GM12878 (cell line): ENCODE data around the gene TOMM20. TPM values are rescaled to one million over a fixed set of nuclear protein-coding genes. Genes with fewer than 3 reads are reported as not detected.

Source experiments
- ATAC-seq: fragments of 200-7000 bp; cut with Tn5 transposase; 3 replicates; pipeline ENCODE4 v1.9.1; 2020; ENCODE audit warnings: mild to moderate bottlenecking, moderate library complexity
- BruUV-seq: library from RNA; stranded (reverse); fragments of 400-500 nt; replicated peaks from 2 replicates; lab custom pipeline; 2021; lab: Mats Ljungman, UMichigan
- CTCF ChIA-PET: fragments of 300-600 bp; sonication (Branson Sonifier 250); formaldehyde crosslinking; extraction: SDS; loops from one replicate; lab custom pipeline; 2021; ENCODE audit warnings: inconsistent platforms; lab: Yijun Ruan, JAX
- POLR2A ChIA-PET: fragments of 350-600 bp; formaldehyde crosslinking; extraction: SDS; loops from one replicate; lab custom pipeline; 2021; ENCODE audit warnings: inconsistent platforms; lab: Charles Lee
- RAD21 ChIA-PET: fragments of 300-600 bp; sonication (Branson Sonifier 250); formaldehyde crosslinking; loops from one replicate; lab custom pipeline; 2023; ENCODE audit warnings: antibody characterized with exemption; ENCODE audit not compliant: unreplicated experiment; lab: Charles Lee
- SMC1A ChIA-PET: fragments of 300-600 bp; sonication (Branson Sonifier 250); formaldehyde crosslinking; loops from one replicate; lab custom pipeline; 2023; ENCODE audit not compliant: unreplicated experiment, uncharacterized antibody; lab: Charles Lee
- DNase-seq: peaks from one replicate; pipeline ENCODE4 v3.0.0-alpha.2; 2011; ENCODE audit warnings: low read depth, low spot score
- FAIRE-seq: peaks from 3 replicates; lab custom pipeline; 2011; peaks lifted over from hg19 to GRCh38; lab: Jason Lieb, UNC
- H2AFZ ChIP-seq: 2 replicates; pipeline ENCODE4 v1.6.0; 2011; ENCODE audit warnings: low read depth, low read length, control low read depth; ENCODE audit not compliant: control insufficient read depth
- H3K27ac ChIP-seq: 2 replicates; pipeline ENCODE4 v1.5.1; 2011; ENCODE audit warnings: control low read depth; ENCODE audit not compliant: control insufficient read depth, insufficient read depth
- H3K27me3 ChIP-seq, 2 experiments: replicated peaks in 1 of 2; 2 replicates each; pipeline versions ENCODE4 v1.6.0 to v1.6.1; 2011; ENCODE audit warnings: low read length in 1 of 2; ENCODE audit not compliant: control insufficient read depth in 2 of 2, insufficient read depth in 2 of 2
- H3K36me3 ChIP-seq, 2 experiments: 2 replicates each; pipeline ENCODE4 v1.5.1; 2011; ENCODE audit warnings: low read length in 1 of 2; ENCODE audit not compliant: control insufficient read depth in 2 of 2, insufficient read depth in 2 of 2
- H3K4me1 ChIP-seq: 2 replicates; pipeline ENCODE4 v1.6.1; 2011; ENCODE audit warnings: mild to moderate bottlenecking, low read length, moderate library complexity, mixed read lengths; ENCODE audit not compliant: control insufficient read depth, insufficient read depth
- H3K4me2 ChIP-seq: 2 replicates; pipeline ENCODE4 v1.6.0; 2011; ENCODE audit warnings: control low read depth; ENCODE audit not compliant: control insufficient read depth, insufficient read depth
- H3K4me3 ChIP-seq: fragments of 200-600 bp; sonication (generic); 2 replicates; pipeline ENCODE4 v1.5.1; 2016
- H3K79me2 ChIP-seq: 2 replicates; pipeline ENCODE4 v1.6.0; 2011; ENCODE audit warnings: low read length; ENCODE audit not compliant: control insufficient read depth, insufficient read depth
- H3K9ac ChIP-seq: 2 replicates; pipeline ENCODE4 v1.8.0; 2011; ENCODE audit warnings: low read length, control low read depth, mixed read lengths; ENCODE audit not compliant: control insufficient read depth, insufficient read depth
- H3K9me3 ChIP-seq: replicated peaks from 3 replicates; pipeline ENCODE4 v1.5.1; 2011; ENCODE audit warnings: mild to moderate bottlenecking, low read length; ENCODE audit not compliant: control insufficient read depth, insufficient read depth
- H4K20me1 ChIP-seq: 2 replicates; pipeline ENCODE4 v1.6.0; 2011; ENCODE audit not compliant: control insufficient read depth, insufficient read depth
- BACH1 ChIP-seq: fragments of 450-650 bp; IDR thresholded peaks from 2 replicates; pipeline ENCODE4 v1.6.1; 2017; ENCODE audit warnings: mild to moderate bottlenecking, borderline replicate concordance
- BCL3 ChIP-seq: IDR thresholded peaks from 2 replicates; pipeline ENCODE4 v1.6.1; 2011; ENCODE audit warnings: borderline replicate concordance, low read depth, mild to moderate bottlenecking, moderate library complexity, low read length; ENCODE audit not compliant: insufficient read depth, poor library complexity, severe bottlenecking
- CBFB ChIP-seq: IDR thresholded peaks from 2 replicates; pipeline ENCODE4 v1.6.1; 2016; ENCODE audit warnings: antibody characterized with exemption, low read depth
- CBX5 ChIP-seq: sonication (generic); IDR thresholded peaks from 2 replicates; pipeline ENCODE4 v1.6.1; 2016; ENCODE audit warnings: low read depth, moderate library complexity, mild to moderate bottlenecking, inconsistent platforms
- E2F8 ChIP-seq: fragments of 450-650 bp; IDR thresholded peaks from 2 replicates; pipeline ENCODE4 v1.6.1; 2018; ENCODE audit warnings: mild to moderate bottlenecking, low read depth, moderate library complexity; ENCODE audit not compliant: partially characterized antibody
- HDAC2 ChIP-seq: fragments of 200-600 bp; sonication (generic); IDR thresholded peaks from 2 replicates; pipeline ENCODE4 v1.6.1; 2017
- HDGF ChIP-seq: fragments of 450-650 bp; IDR thresholded peaks from 2 replicates; pipeline ENCODE4 v1.6.1; 2016; ENCODE audit warnings: antibody characterized with exemption
- KLF5 ChIP-seq: fragments of 450-650 bp; IDR thresholded peaks from 2 replicates; pipeline ENCODE4 v1.6.1; 2014; ENCODE audit warnings: mild to moderate bottlenecking; ENCODE audit not compliant: partially characterized antibody
- MLLT1 ChIP-seq: fragments of 450-650 bp; IDR thresholded peaks from 2 replicates; pipeline ENCODE4 v1.6.1; 2016; ENCODE audit warnings: mild to moderate bottlenecking
- MXI1 ChIP-seq: fragments of 150-350 bp; IDR thresholded peaks from 2 replicates; pipeline ENCODE4 v1.6.1; 2011; ENCODE audit warnings: low read depth, mild to moderate bottlenecking, inconsistent platforms, low read length, improper control_type of control experiment
- NKRF ChIP-seq: fragments of 450-650 bp; conservative IDR thresholded peaks from 2 replicates; pipeline ENCODE4 v1.6.1; 2017; ENCODE audit warnings: mild to moderate bottlenecking, moderate library complexity
- NR2C1 ChIP-seq: fragments of 450-650 bp; IDR thresholded peaks from 2 replicates; pipeline ENCODE4 v1.6.1; 2017; ENCODE audit warnings: antibody characterized with exemption, mild to moderate bottlenecking, moderate library complexity
- RBBP5 ChIP-seq: fragments of 200-600 bp; sonication (generic); conservative IDR thresholded peaks from 2 replicates; pipeline ENCODE4 v1.6.1; 2016
- SUPT20H ChIP-seq: IDR thresholded peaks from 2 replicates; pipeline ENCODE4 v1.6.1; 2011; ENCODE audit warnings: low read depth, mild to moderate bottlenecking, low read length, moderate library complexity, borderline replicate concordance; ENCODE audit not compliant: control insufficient read depth
- TAF1 ChIP-seq: IDR thresholded peaks from 2 replicates; pipeline ENCODE4 v1.6.1; 2011; ENCODE audit warnings: mild to moderate bottlenecking, low read depth, low read length, borderline replicate concordance
- WRNIP1 ChIP-seq: IDR thresholded peaks from 2 replicates; pipeline ENCODE4 v1.6.1; 2011; ENCODE audit warnings: low read depth, low read length, improper control_type of control experiment, borderline replicate concordance
- ZBED1 ChIP-seq: IDR thresholded peaks from 2 replicates; pipeline ENCODE4 v1.6.1; 2016; ENCODE audit warnings: borderline replicate concordance
- ZNF217 ChIP-seq: fragments of 450-650 bp; IDR thresholded peaks from 2 replicates; pipeline ENCODE4 v1.6.1; 2017; ENCODE audit warnings: antibody characterized with exemption, mild to moderate bottlenecking
- ZNF274 ChIP-seq: IDR thresholded peaks from one replicate; pipeline ENCODE4 v1.8.0; 2011; ENCODE audit not compliant: insufficient read length, insufficient read depth
- WGBS: methylation state at CpG from one replicate; pipeline ENCODE4 v1.1.6; 2016; ENCODE audit warnings: low lambda C conversion rate; ENCODE audit not compliant: insufficient replicate concordance, insufficient coverage; ENCODE audit errors: missing lambda C conversion rate; 5-methylcytosine and 5-hydroxymethylcytosine counted together
- in situ Hi-C: fragments of 300-500 bp; cut with MboI; formaldehyde crosslinking; loops from 9 replicates; pipeline ENCODE4 v1.14.3; 2018; ENCODE audit warnings: mixed read lengths
- intact Hi-C: fragments of 100-400 bp; cut with micrococcal nuclease; formaldehyde crosslinking; loops from one replicate; pipeline ENCODE4 v1.14.2; 2022; ENCODE audit not compliant: unreplicated experiment
- polyA plus RNA-seq, 11 experiments: library from polyadenylated mRNA; depleted of rRNA in 4 of 11; unstranded in 6 of 11; stranded (reverse) in 5 of 11; fragments of >200 nt; fragmentation: Nextera tagmentation in 4 of 11; fragmentation: Illumina TruSeq in 1 of 11; extraction: Ambion mirVana in 4 of 11; extraction: Trizol in 1 of 11; gene quantifications; 1 replicate in 1 of 11; 2 replicates in 10 of 11; pipeline versions ENCODE4 v1.2.1 to v1.2.3, GENCODE V29; 2011 to 2016; ENCODE audit warnings: inconsistent platforms in 2 of 11, missing spikeins in 2 of 11, low read depth in 1 of 11
- total RNA-seq, 4 experiments: library from RNA; depleted of rRNA in 3 of 4; stranded (reverse); fragments of >200 nt in 3 of 4; fragmentation: Illumina TruSeq in 1 of 4; extraction: Trizol in 1 of 4; gene quantifications; 2 replicates each; pipeline versions ENCODE4 v1.2.1 to v1.2.3, GENCODE V29; 2013 to 2021

The TOMM20 gene
- total and polyA plus RNA-seq, 10 of the 15 experiments (the other 5 are each of a cell fraction or from before 2014, with no cell fraction given): 39.8 to 138 (median 70.1) TPM

GRCh38 chr1:235176486-235176885 is 47.8 kb upstream of the TOMM20 start:
- in situ Hi-C loops: no loop called here
- ChIA-PET RAD21 (no interaction called here), SMC1A (no interaction called here), CTCF (no interaction called here), POLR2A (interaction anchor here (0.5 to 0.6 kb wide), 2 partner anchors 51 to 168 kb away, joined by 3 to 5 read pairs; no protein-coding TSS in a partner anchor)
- H3K27me3 ChIP-seq: no peaks in the 10 kb centered on the region
- H3K4me3 ChIP-seq: no peak overlapping the region
- no peak overlapping the region for H3K9ac ChIP-seq
- FAIRE-seq: no peak
- no peaks in the 10 kb centered on the region for H3K9me3 ChIP-seq
- H4K20me1 ChIP-seq: no peaks in the 10 kb centered on the region
- intact Hi-C loops: loop anchor here (5.0 kb wide), 1 partner anchor 241 kb away; no protein-coding TSS in a partner anchor
- no peak for ATAC-seq
- H2AFZ ChIP-seq: no peak overlapping the region
- H3K27ac ChIP-seq: no peak overlapping the region
- no peaks in the 10 kb centered on the region for H3K79me2 ChIP-seq
- peaks cover 6 to 19% of the 10 kb centered on the region in 2 experiments for H3K36me3 ChIP-seq
- 97% methylated on average over 7 of the region's 7 CpGs for WGBS
- DNase-seq: no peak
- H3K4me2 ChIP-seq: no peak overlapping the region
- H3K4me1 ChIP-seq: no peaks in the 10 kb centered on the region
- TSS peak; percentile 31 for BruUV-seq
- no peak for TF ChIP-seq MLLT1
- TF ChIP-seq NKRF: no peak
- no peak for TF ChIP-seq KLF5
- TF ChIP-seq HDAC2: no peak
- TF ChIP-seq ZNF274: no peak
- no peak for TF ChIP-seq NR2C1
- TF ChIP-seq RBBP5: no peak
- TF ChIP-seq WRNIP1: no peak
- TF ChIP-seq CBX5: no peak
- TF ChIP-seq BCL3: no peak
- no peak for TF ChIP-seq TAF1
- no peak for TF ChIP-seq HDGF
- no peak for TF ChIP-seq CBFB
- TF ChIP-seq E2F8: no peak
- TF ChIP-seq ZBED1: no peak
- no peak for TF ChIP-seq MXI1
- TF ChIP-seq SUPT20H: no peak
- TF ChIP-seq ZNF217: no peak
- no peak for TF ChIP-seq BACH1
